ENCODE data around the gene MYRF.

MYRF gene

DNA sequence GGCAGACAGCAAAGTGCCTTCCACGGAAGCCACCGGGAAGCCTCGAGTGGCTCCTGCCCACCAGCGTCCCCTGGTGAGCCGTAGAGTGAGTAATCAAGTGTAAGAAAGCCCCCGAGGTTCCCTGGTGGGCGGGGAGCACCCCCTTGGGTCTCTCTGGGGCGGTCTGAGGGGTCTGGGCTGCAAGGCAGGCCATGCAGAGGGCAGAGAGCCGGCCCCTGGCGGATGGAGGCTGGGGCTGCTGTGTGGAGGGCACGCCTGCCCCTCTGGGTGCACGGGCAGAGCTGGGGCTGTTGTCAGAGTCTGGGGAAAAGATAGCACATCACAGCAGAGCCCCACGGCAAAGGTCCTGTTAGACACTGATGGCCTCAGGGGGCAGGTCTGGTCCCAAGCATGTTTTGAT is 25.7 kb upstream of the MYRF start:
- no peak for DNase-seq (ENCODE audit: low read depth, low spot score)
- in situ Hi-C loops (cut with HindIII; ENCODE audit: low sequenced_read_pairs): no loop called here
- no peak for TF ChIP-seq CTCF (IDR thresholded peaks at IDR 0.05; ENCODE audit: low read depth, low read length)

DNA sequence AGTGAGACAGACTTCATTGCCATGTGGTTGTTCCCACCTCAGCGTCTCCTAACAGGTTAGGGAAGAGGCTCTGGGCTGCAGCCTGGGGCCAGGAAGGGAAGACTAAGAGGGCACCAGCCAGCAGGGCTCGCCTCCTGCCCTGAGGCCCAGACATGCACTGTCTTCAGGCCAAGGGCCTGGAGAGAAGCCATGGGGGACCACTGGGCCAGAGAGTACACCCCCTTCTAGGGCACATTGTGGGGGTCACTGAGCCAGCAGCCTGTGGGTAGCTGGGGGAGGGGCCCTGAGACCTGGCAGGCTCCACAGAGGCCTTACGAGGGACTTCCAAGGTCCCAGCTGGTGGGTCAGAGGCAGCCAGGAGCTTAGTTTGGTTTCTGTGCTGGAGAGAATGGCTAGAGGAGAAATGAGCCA is 25.0 kb upstream of the MYRF start:
- in situ Hi-C loops (cut with HindIII; ENCODE audit: low sequenced_read_pairs): no loop called here
- TF ChIP-seq CTCF (IDR thresholded peaks at IDR 0.05; ENCODE audit: low read depth, low read length): no peak
- DNase-seq (ENCODE audit: low read depth, low spot score): no peak
- no peak overlapping the region for H3K4me3 ChIP-seq (ENCODE audit: low read depth, low read length)

More for the DNA sequence above, 25.7 kb upstream of the MYRF start:
- H3K4me3 ChIP-seq (ENCODE audit: low read depth, low read length): no peak overlapping the region

- no peak for DNase-seq (ENCODE audit: low read depth, low spot score)
- in situ Hi-C loops (cut with HindIII; ENCODE audit: low sequenced_read_pairs): no loop called here
- no peak overlapping the region for H3K4me3 ChIP-seq (ENCODE audit: low read depth, low read length)
- TF ChIP-seq CTCF (IDR thresholded peaks at IDR 0.05; ENCODE audit: low read depth, low read length): no peak
Observed at GRCh38 chr11:61728066-61728939, 24.1 kb upstream of the MYRF start.

DNA sequence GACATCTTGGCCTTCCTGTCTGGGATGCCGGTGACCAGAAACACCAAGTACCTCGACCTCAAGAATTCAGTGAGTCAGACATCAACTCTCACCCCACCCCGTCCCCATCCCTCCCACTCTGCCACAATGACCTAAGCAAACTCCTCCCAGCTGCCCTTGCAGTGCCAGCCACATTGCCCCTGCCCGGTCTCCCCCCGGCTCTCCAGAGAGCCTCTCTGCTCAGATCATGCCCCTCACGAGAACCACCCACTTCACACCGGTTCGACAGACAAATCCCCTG is 23.6 kb upstream of the MYRF start:
- no peak for TF ChIP-seq CTCF (IDR thresholded peaks at IDR 0.05; ENCODE audit: low read depth, low read length)
- in situ Hi-C loops (cut with HindIII; ENCODE audit: low sequenced_read_pairs): no loop called here
- H3K4me3 ChIP-seq (ENCODE audit: low read depth, low read length): no peak overlapping the region
- DNase-seq (ENCODE audit: low read depth, low spot score): peak; percentile 59

- TF ChIP-seq CTCF (IDR thresholded peaks at IDR 0.05; ENCODE audit: low read depth, low read length): no peak
- H3K4me3 ChIP-seq (ENCODE audit: low read depth, low read length): no peak overlapping the region
- in situ Hi-C loops (cut with HindIII; ENCODE audit: low sequenced_read_pairs): no loop called here
- no peak for DNase-seq (ENCODE audit: low read depth, low spot score)
Observed at GRCh38 chr11:61730240-61730994, 22.0 kb upstream of the MYRF start.

DNA sequence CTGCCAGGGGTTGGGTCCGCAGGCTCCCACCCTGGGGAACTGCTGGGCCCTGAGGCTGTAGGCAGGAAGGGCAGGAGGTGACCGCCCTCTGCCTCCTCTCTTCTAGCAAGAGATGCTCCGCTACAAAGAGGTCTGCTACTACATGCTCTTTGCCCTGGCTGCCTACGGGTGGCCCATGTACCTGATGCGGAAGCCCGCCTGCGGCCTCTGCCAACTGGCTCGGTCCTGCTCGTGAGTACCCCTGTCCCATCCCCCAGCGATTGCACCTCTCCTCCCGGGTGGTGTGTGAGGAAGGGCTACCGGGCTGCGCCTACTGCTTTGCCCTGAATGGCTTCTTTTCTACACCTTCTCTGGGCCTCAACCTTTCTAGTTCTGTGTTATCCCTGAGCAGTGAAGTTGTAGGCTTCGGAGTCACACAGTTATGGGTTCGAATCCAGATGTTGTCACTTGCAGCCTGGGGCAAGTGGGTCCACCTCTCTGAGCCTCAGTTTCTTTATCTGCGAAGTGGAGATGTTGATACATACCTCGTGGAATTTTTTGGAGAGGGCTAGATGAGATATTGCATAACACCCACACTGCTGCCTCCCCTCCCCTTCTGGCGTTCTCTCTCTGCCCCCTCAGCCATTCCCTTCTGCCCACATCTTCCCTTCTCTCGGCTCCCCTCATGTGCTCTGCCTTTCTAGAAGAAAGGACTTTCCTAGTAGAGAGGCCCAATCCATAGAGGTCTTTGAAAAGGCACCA is 21.1 kb upstream of the MYRF start:
- no peak overlapping the region for H3K4me3 ChIP-seq (ENCODE audit: low read depth, low read length)
- TF ChIP-seq CTCF (IDR thresholded peaks at IDR 0.05; ENCODE audit: low read depth, low read length): no peak
- no peak for DNase-seq (ENCODE audit: low read depth, low spot score)
- in situ Hi-C loops (cut with HindIII; ENCODE audit: low sequenced_read_pairs): no loop called here

Measured in astrocyte of the spinal cord (primary cell).